C4-2B (cell line): Measurements from ENCODE around the gene UBA1.

Experiments
- ZFX ChIP-seq: fragments of 450-650 bp; IDR thresholded peaks from 2 replicates; pipeline ENCODE4 v1.6.1; 2017
- TF ChIP-seq, protein P1 (sequence below): fragments of 450-650 bp; conservative IDR thresholded peaks from 2 replicates; pipeline ENCODE4 v1.5.1; 2017; ENCODE audit warnings: mild to moderate bottlenecking

- TF ChIP-seq, protein P1, sequence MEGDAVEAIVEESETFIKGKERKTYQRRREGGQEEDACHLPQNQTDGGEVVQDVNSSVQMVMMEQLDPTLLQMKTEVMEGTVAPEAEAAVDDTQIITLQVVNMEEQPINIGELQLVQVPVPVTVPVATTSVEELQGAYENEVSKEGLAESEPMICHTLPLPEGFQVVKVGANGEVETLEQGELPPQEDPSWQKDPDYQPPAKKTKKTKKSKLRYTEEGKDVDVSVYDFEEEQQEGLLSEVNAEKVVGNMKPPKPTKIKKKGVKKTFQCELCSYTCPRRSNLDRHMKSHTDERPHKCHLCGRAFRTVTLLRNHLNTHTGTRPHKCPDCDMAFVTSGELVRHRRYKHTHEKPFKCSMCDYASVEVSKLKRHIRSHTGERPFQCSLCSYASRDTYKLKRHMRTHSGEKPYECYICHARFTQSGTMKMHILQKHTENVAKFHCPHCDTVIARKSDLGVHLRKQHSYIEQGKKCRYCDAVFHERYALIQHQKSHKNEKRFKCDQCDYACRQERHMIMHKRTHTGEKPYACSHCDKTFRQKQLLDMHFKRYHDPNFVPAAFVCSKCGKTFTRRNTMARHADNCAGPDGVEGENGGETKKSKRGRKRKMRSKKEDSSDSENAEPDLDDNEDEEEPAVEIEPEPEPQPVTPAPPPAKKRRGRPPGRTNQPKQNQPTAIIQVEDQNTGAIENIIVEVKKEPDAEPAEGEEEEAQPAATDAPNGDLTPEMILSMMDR, result no peak
- no peak for TF ChIP-seq ZFX
Observed at GRCh38 chrX:47178337-47178736, 15.3 kb upstream of the UBA1 start.
